Ishikawa (cell line): ENCODE measurements around the gene FGF14.

Source experiments
- EP300 ChIP-seq: IDR thresholded peaks from 2 replicates; pipeline ENCODE4 v1.6.1; 2012; ENCODE audit warnings: borderline replicate concordance
- FOXM1 ChIP-seq: IDR thresholded peaks from 2 replicates; pipeline ENCODE4 v1.6.1; 2012; ENCODE audit warnings: low read depth, borderline replicate concordance
- RAD21 ChIP-seq: IDR thresholded peaks from 2 replicates; pipeline ENCODE4 v1.6.1; 2012; ENCODE audit warnings: low read depth

- no peak for TF ChIP-seq RAD21
- no peak for TF ChIP-seq EP300
- TF ChIP-seq FOXM1 = no peak
Observed at GRCh38 chr13:101893021-101893420, 508.8 kb downstream of the FGF14 start.
